ENCODE results near the gene TBC1D24. TPM values are rescaled to one million over a fixed set of nuclear protein-coding genes. Genes with fewer than 3 reads are reported as not detected.

TBC1D24 gene
- total and polyA plus RNA-seq, 9 of the 15 experiments (the other 6 are each of a cell fraction or from before 2014, with no cell fraction given), result 1.7 to 22.6 (median 7.2) TPM

DNA sequence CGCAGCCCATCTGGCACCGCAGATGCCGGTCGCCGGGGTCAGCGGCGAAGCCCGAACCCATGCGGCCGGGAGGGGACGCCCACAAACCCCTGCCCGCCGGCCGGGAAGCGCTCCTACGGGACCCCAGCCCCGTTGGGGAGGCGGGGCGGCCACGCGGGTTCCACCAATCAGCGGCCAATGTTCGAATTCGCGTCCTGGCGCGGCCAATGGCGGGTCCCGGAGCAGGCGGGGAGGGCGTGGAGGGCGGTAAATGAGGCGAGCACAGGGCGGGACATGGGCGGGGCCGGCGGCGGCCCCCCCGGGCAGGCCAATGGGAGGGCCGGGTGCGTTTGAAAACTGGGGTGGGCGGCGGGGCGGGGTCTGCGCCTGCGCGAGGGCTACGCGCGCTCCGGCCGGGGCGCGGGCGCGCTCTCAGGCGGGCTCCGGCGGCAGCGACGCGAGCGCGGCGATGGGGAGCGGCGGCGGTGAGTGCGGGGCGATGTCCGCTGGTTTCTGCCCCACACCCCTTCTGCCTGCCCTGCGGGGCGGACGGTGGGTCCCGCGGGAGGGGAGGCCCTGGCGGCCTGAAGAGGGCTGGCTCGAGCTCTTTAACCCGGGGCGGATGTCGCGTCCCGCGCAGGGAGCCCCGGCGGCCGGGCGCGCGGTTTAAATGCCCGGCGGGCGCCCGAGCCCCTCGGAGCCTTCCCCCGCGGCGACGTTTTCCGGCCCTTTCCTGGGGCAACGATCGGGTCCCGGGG lies 45.7 kb upstream of the TBC1D24 start, which contains the start of gene CCNF (continued):
- TF ChIP-seq, protein P1, sequence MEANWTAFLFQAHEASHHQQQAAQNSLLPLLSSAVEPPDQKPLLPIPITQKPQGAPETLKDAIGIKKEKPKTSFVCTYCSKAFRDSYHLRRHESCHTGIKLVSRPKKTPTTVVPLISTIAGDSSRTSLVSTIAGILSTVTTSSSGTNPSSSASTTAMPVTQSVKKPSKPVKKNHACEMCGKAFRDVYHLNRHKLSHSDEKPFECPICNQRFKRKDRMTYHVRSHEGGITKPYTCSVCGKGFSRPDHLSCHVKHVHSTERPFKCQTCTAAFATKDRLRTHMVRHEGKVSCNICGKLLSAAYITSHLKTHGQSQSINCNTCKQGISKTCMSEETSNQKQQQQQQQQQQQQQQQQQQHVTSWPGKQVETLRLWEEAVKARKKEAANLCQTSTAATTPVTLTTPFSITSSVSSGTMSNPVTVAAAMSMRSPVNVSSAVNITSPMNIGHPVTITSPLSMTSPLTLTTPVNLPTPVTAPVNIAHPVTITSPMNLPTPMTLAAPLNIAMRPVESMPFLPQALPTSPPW (CRISPR knock-in tag; IDR thresholded peaks at IDR 0.05), result peak; percentile 98
- TF ChIP-seq, protein P2, sequence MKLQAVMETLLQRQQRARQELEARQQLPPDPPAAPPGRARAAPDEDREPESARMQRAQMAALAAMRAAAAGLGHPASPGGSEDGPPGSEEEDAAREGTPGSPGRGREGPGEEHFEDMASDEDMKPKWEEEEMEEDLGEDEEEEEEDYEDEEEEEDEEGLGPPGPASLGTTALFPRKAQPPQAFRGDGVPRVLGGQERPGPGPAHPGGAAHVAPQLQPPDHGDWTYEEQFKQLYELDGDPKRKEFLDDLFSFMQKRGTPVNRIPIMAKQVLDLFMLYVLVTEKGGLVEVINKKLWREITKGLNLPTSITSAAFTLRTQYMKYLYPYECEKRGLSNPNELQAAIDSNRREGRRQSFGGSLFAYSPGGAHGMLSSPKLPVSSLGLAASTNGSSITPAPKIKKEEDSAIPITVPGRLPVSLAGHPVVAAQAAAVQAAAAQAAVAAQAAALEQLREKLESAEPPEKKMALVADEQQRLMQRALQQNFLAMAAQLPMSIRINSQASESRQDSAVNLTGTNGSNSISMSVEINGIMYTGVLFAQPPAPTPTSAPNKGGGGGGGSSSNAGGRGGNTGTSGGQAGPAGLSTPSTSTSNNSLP (IDR thresholded peaks at IDR 0.05; ENCODE audit: borderline replicate concordance, low read depth, low read length), result no peak
- TF ChIP-seq MEIS2 (IDR thresholded peaks at IDR 0.05; ENCODE audit: partially characterized antibody) (peak; percentile 15), PHB (CRISPR knock-in tag; IDR thresholded peaks at IDR 0.05) (no peak), CEBPG (CRISPR knock-in tag; IDR thresholded peaks at IDR 0.05) (no peak), CEBPG (tag; conservative IDR thresholded peaks at IDR 0.05 in 1 of 2, IDR thresholded peaks at IDR 0.05 in 1 of 2) (no peak), SMARCC2 (IDR thresholded peaks at IDR 0.05; ENCODE audit: low read depth) (no peak), NONO (IDR thresholded peaks at IDR 0.05; ENCODE audit: low read depth in 2 of 2, low read length in 1 of 2) (peak in 1 of 2 experiments; percentile 69; a peak in 1 of 4 replicates), POLR2G (IDR thresholded peaks at IDR 0.05; ENCODE audit: low read depth, low read length) (peak; percentile 90), CREM (IDR thresholded peaks at IDR 0.05; ENCODE audit: low read depth) (peak; percentile 42), NRF1 (conservative IDR thresholded peaks at IDR 0.05 in 1 of 2, IDR thresholded peaks at IDR 0.05 in 1 of 2) (peak; percentile 85 to 88), HNRNPLL (IDR thresholded peaks at IDR 0.05; ENCODE audit: low read depth, low read length, poor library complexity, severe bottlenecking) (peak; percentile 33), L3MBTL2 (IDR thresholded peaks at IDR 0.05) (peak; percentile 83)
- TF ChIP-seq, protein P3, sequence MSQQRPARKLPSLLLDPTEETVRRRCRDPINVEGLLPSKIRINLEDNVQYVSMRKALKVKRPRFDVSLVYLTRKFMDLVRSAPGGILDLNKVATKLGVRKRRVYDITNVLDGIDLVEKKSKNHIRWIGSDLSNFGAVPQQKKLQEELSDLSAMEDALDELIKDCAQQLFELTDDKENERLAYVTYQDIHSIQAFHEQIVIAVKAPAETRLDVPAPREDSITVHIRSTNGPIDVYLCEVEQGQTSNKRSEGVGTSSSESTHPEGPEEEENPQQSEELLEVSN (IDR thresholded peaks at IDR 0.05; ENCODE audit: borderline replicate concordance in 1 of 2, extremely low read depth in 1 of 2, insufficient read depth in 1 of 2, insufficient read length in 1 of 2, low read depth in 1 of 2, low read length in 1 of 2, poor library complexity in 1 of 2, severe bottlenecking in 1 of 2), result peak in 1 of 2 experiments; percentile 87
- TF ChIP-seq, protein P4, sequence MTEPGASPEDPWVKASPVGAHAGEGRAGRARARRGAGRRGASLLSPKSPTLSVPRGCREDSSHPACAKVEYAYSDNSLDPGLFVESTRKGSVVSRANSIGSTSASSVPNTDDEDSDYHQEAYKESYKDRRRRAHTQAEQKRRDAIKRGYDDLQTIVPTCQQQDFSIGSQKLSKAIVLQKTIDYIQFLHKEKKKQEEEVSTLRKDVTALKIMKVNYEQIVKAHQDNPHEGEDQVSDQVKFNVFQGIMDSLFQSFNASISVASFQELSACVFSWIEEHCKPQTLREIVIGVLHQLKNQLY (CRISPR knock-in tag; conservative IDR thresholded peaks at IDR 0.05), result no peak
- TF ChIP-seq, protein P5, sequence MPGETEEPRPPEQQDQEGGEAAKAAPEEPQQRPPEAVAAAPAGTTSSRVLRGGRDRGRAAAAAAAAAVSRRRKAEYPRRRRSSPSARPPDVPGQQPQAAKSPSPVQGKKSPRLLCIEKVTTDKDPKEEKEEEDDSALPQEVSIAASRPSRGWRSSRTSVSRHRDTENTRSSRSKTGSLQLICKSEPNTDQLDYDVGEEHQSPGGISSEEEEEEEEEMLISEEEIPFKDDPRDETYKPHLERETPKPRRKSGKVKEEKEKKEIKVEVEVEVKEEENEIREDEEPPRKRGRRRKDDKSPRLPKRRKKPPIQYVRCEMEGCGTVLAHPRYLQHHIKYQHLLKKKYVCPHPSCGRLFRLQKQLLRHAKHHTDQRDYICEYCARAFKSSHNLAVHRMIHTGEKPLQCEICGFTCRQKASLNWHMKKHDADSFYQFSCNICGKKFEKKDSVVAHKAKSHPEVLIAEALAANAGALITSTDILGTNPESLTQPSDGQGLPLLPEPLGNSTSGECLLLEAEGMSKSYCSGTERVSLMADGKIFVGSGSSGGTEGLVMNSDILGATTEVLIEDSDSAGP (CRISPR knock-in tag; IDR thresholded peaks at IDR 0.05), result no peak
- TF ChIP-seq, protein P6, sequence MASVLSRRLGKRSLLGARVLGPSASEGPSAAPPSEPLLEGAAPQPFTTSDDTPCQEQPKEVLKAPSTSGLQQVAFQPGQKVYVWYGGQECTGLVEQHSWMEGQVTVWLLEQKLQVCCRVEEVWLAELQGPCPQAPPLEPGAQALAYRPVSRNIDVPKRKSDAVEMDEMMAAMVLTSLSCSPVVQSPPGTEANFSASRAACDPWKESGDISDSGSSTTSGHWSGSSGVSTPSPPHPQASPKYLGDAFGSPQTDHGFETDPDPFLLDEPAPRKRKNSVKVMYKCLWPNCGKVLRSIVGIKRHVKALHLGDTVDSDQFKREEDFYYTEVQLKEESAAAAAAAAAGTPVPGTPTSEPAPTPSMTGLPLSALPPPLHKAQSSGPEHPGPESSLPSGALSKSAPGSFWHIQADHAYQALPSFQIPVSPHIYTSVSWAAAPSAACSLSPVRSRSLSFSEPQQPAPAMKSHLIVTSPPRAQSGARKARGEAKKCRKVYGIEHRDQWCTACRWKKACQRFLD (CRISPR knock-in tag; IDR thresholded peaks at IDR 0.05), result peak; percentile 65; the same call in 1 of the 2 replicates
